MCF 10A (cell line): ENCODE measurements around the gene VPS13A. TPM values are rescaled to one million over a fixed set of nuclear protein-coding genes. Genes with fewer than 3 reads are reported as not detected.

ENCODE experiments used
- BruUV-seq: library from RNA; stranded (reverse); fragments of 400-500 nt; replicated peaks from 2 replicates; lab custom pipeline; 2021; lab: Mats Ljungman, UMichigan
- CTCF ChIA-PET: fragments of 300-600 bp; sonication (Branson Sonifier 250); formaldehyde crosslinking; extraction: SDS; loops from one replicate; lab custom pipeline; 2021; ENCODE audit warnings: antibody characterized with exemption, inconsistent platforms; lab: Yijun Ruan, JAX
- POLR2A ChIA-PET: fragments of 300-600, 350-650 bp; sonication (Branson Sonifier 250); formaldehyde crosslinking; extraction: SDS; loops from one replicate; lab custom pipeline; 2020; ENCODE audit warnings: antibody characterized with exemption, inconsistent platforms; lab: Yijun Ruan, JAX
- DNase-seq: peaks from one replicate; pipeline ENCODE4 v3.0.0-alpha.2; 2018; ENCODE audit not compliant: unreplicated experiment
- H3K27ac Mint-ChIP-seq: one replicate; pipeline ENCODE4 v1.8.0; 2022; ENCODE audit warnings: mild to moderate bottlenecking, low read depth, mixed read lengths; ENCODE audit not compliant: unreplicated experiment
- H3K27me3 Mint-ChIP-seq: one replicate; pipeline ENCODE4 v1.8.0; 2022; ENCODE audit warnings: mixed read lengths; ENCODE audit not compliant: insufficient read depth, unreplicated experiment
- H3K36me3 Mint-ChIP-seq: one replicate; pipeline ENCODE4 v1.8.0; 2022; ENCODE audit warnings: mild to moderate bottlenecking, moderate library complexity, mixed read lengths; ENCODE audit not compliant: insufficient read depth, unreplicated experiment
- H3K4me1 Mint-ChIP-seq: one replicate; pipeline ENCODE4 v1.8.0; 2022; ENCODE audit warnings: mixed read lengths; ENCODE audit not compliant: insufficient read depth, unreplicated experiment
- H3K4me3 Mint-ChIP-seq: one replicate; pipeline ENCODE4 v1.8.0; 2022; ENCODE audit warnings: mild to moderate bottlenecking, moderate library complexity, mixed read lengths; ENCODE audit not compliant: unreplicated experiment
- H3K9me3 Mint-ChIP-seq: one replicate; pipeline ENCODE4 v1.8.0; 2022; ENCODE audit warnings: mixed read lengths; ENCODE audit not compliant: unreplicated experiment
- intact Hi-C: fragments of 100-400 bp; cut with micrococcal nuclease; formaldehyde crosslinking; loops from 2 replicates; pipeline ENCODE4 v1.14.1; 2022
- total RNA-seq: library from RNA; stranded (reverse); gene quantifications from 2 replicates; pipeline ENCODE4 v1.2.3, GENCODE V29; 2022
- TF ChIP-seq, protein P1 (sequence below): fragments of 200-600 bp; IDR thresholded peaks from one replicate; pipeline ENCODE4 v1.8.0; 2022; ENCODE audit warnings: antibody characterized with exemption, mild to moderate bottlenecking; ENCODE audit not compliant: unreplicated experiment

Gene VPS13A
- total RNA-seq, 1 experiment from 2014 or later: 29.6 TPM

GRCh38 chr9:77307166-77307565, 129.8 kb downstream of the VPS13A start:
- H3K36me3 Mint-ChIP-seq: peaks cover 7% of the 10 kb centered on the region
- H3K27me3 Mint-ChIP-seq: no peaks in the 10 kb centered on the region
- DNase-seq: peak; percentile 44
- no peak overlapping the region for H3K4me3 Mint-ChIP-seq
- ChIA-PET POLR2A (interaction anchor here (0.6 to 1.1 kb wide), 5 partner anchors 23 to 913 kb away, joined by 3 to 6 read pairs (median 4); partner anchors contain the start of gene RFK), CTCF (interaction anchor here (0.5 to 4.4 kb wide), 7 partner anchors 15 to 150 kb away, joined by 3 to 41 read pairs (median 4); partner anchors contain the start of gene VPS13A)
- H3K9me3 Mint-ChIP-seq: no peaks in the 10 kb centered on the region
- no TSS peak for BruUV-seq
- no peak overlapping the region for H3K27ac Mint-ChIP-seq
- intact Hi-C loops: no loop called here
- TF ChIP-seq, protein P1, sequence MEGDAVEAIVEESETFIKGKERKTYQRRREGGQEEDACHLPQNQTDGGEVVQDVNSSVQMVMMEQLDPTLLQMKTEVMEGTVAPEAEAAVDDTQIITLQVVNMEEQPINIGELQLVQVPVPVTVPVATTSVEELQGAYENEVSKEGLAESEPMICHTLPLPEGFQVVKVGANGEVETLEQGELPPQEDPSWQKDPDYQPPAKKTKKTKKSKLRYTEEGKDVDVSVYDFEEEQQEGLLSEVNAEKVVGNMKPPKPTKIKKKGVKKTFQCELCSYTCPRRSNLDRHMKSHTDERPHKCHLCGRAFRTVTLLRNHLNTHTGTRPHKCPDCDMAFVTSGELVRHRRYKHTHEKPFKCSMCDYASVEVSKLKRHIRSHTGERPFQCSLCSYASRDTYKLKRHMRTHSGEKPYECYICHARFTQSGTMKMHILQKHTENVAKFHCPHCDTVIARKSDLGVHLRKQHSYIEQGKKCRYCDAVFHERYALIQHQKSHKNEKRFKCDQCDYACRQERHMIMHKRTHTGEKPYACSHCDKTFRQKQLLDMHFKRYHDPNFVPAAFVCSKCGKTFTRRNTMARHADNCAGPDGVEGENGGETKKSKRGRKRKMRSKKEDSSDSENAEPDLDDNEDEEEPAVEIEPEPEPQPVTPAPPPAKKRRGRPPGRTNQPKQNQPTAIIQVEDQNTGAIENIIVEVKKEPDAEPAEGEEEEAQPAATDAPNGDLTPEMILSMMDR: no peak
- peaks cover 22% of the 10 kb centered on the region for H3K4me1 Mint-ChIP-seq

DNA sequence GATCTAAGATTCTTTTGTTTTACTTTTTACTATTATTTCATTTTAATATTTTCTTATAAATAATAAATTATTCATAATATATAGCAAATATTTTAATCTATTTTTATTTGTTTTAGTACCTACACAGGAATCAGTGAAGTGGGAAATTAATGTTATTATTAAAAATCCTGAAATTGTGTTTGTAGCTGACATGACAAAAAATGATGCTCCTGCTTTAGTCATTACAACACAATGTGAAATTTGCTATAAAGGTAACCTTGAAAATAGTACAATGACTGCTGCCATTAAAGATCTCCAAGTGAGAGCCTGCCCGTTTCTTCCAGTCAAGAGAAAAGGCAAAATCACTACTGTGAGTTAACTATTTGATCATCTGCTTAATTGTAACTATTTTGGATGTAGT, 138.7 kb downstream of the VPS13A start:
- no peak overlapping the region for H3K27ac Mint-ChIP-seq
- H3K4me3 Mint-ChIP-seq: no peak overlapping the region
- CTCF ChIA-PET: interaction anchor here (1.3 kb wide), 1 partner anchor 10 kb away, joined by 4 read pairs; no protein-coding TSS in a partner anchor
- no peaks in the 10 kb centered on the region for H3K27me3 Mint-ChIP-seq
- no peaks in the 10 kb centered on the region for H3K4me1 Mint-ChIP-seq
- intact Hi-C loops: no loop called here
- TF ChIP-seq, protein P1: no peak
- no peak for DNase-seq
- H3K36me3 Mint-ChIP-seq: peaks cover 16% of the 10 kb centered on the region
- no peaks in the 10 kb centered on the region for H3K9me3 Mint-ChIP-seq
- POLR2A ChIA-PET: no interaction called here
- no TSS peak for BruUV-seq

DNA sequence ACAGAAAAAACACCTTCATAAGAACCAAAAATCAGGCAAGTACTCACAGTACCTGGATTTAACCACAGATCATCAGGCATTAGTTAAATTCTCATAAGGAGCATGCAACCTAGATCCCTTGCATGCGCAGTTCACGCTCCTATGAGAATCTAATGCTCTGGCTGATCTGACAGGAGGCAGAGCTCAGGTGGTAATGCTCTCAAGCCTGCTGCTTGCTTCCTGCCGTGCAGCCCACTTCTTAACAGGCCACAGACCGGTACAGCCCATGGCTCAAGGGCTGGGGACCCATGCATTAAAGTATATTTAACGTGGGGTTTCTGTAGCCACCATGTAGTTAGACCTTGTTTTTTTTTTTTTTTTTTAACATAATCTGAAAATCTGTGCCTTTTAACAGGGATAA, 147.7 kb downstream of the VPS13A start:
- POLR2A ChIA-PET: interaction anchor here (0.6 kb wide), 1 partner anchor 644 kb away, joined by 3 read pairs; no protein-coding TSS in a partner anchor
- TF ChIP-seq, protein P1: no peak
- no peak overlapping the region for H3K4me3 Mint-ChIP-seq
- no peak for DNase-seq
- H3K9me3 Mint-ChIP-seq: peaks cover 8% of the 10 kb centered on the region
- H3K27me3 Mint-ChIP-seq: no peaks in the 10 kb centered on the region
- CTCF ChIA-PET: no interaction called here
- intact Hi-C loops: no loop called here
- BruUV-seq: no TSS peak
- no peak overlapping the region for H3K27ac Mint-ChIP-seq
- peaks cover 38% of the 10 kb centered on the region for H3K36me3 Mint-ChIP-seq
- no peaks in the 10 kb centered on the region for H3K4me1 Mint-ChIP-seq

- TF ChIP-seq, protein P1: no peak
- no peaks in the 10 kb centered on the region for H3K4me1 Mint-ChIP-seq
- H3K4me3 Mint-ChIP-seq: no peak overlapping the region
- DNase-seq: no peak
- ChIA-PET POLR2A (interaction anchor here (1.3 kb wide), 1 partner anchor 19 kb away, joined by 5 read pairs; no protein-coding TSS in a partner anchor), CTCF (interaction anchor here (0.9 kb wide), 2 partner anchors 21 to 36 kb away, joined by 3 to 4 read pairs; no protein-coding TSS in a partner anchor)
- no TSS peak for BruUV-seq
- intact Hi-C loops: no loop called here
- peaks cover 8% of the 10 kb centered on the region for H3K9me3 Mint-ChIP-seq
- H3K27me3 Mint-ChIP-seq: no peaks in the 10 kb centered on the region
- peaks cover 24% of the 10 kb centered on the region for H3K36me3 Mint-ChIP-seq
- no peak overlapping the region for H3K27ac Mint-ChIP-seq
Measured at GRCh38 chr9:77328102-77328501, 150.8 kb downstream of the VPS13A start.
